ENCODE measurements around the gene NUP93.

- TF ChIP-seq CTCF (IDR thresholded peaks at IDR 0.05): no peak
- no peak for TF ChIP-seq POLR2A (IDR thresholded peaks at IDR 0.05)
- no peak for TF ChIP-seq POLR2AphosphoS5 (IDR thresholded peaks at IDR 0.05)
These were observed 85.8 kb downstream of the NUP93 start for GRCh38 chr16:56815721-56816120.
